Measurements from ENCODE around the gene PIGR.

Gene PIGR

GRCh38 chr1:206971029-206971655 is 24.9 kb upstream of the PIGR start:
- TF ChIP-seq ISL1 (CRISPR knock-in tag; IDR thresholded peaks at IDR 0.05), result no peak
- TF ChIP-seq ZNF70 (CRISPR knock-in tag; IDR thresholded peaks at IDR 0.05), result no peak
- no peak for TF ChIP-seq TOX (CRISPR knock-in tag; IDR thresholded peaks at IDR 0.05; ENCODE audit: borderline replicate concordance)
- no peak for TF ChIP-seq RARB (CRISPR knock-in tag; IDR thresholded peaks at IDR 0.05)
- TF ChIP-seq ZFP30 (CRISPR knock-in tag; IDR thresholded peaks at IDR 0.05), result no peak
- TF ChIP-seq ARNTL (CRISPR knock-in tag; IDR thresholded peaks at IDR 0.05; ENCODE audit: borderline replicate concordance, low read depth), result no peak
- TF ChIP-seq GLIS3 (CRISPR knock-in tag; IDR thresholded peaks at IDR 0.05), result no peak
- no peak for TF ChIP-seq ZNF8 (CRISPR knock-in tag; IDR thresholded peaks at IDR 0.05)
- TF ChIP-seq ZC3H10 (CRISPR knock-in tag; IDR thresholded peaks at IDR 0.05), result no peak
- no peak for TF ChIP-seq PATZ1 (CRISPR knock-in tag; IDR thresholded peaks at IDR 0.05; ENCODE audit: borderline replicate concordance)
- TF ChIP-seq, protein P1, sequence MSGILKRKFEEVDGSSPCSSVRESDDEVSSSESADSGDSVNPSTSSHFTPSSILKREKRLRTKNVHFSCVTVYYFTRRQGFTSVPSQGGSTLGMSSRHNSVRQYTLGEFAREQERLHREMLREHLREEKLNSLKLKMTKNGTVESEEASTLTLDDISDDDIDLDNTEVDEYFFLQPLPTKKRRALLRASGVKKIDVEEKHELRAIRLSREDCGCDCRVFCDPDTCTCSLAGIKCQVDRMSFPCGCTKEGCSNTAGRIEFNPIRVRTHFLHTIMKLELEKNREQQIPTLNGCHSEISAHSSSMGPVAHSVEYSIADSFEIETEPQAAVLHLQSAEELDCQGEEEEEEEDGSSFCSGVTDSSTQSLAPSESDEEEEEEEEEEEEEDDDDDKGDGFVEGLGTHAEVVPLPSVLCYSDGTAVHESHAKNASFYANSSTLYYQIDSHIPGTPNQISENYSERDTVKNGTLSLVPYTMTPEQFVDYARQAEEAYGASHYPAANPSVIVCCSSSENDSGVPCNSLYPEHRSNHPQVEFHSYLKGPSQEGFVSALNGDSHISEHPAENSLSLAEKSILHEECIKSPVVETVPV (CRISPR knock-in tag; IDR thresholded peaks at IDR 0.05), result no peak
- no peak for TF ChIP-seq OSR1 (CRISPR knock-in tag; IDR thresholded peaks at IDR 0.05)
- TF ChIP-seq ZNF565 (CRISPR knock-in tag; conservative IDR thresholded peaks at IDR 0.05; ENCODE audit: low read depth), result no peak
- no peak for ATAC-seq

DNA sequence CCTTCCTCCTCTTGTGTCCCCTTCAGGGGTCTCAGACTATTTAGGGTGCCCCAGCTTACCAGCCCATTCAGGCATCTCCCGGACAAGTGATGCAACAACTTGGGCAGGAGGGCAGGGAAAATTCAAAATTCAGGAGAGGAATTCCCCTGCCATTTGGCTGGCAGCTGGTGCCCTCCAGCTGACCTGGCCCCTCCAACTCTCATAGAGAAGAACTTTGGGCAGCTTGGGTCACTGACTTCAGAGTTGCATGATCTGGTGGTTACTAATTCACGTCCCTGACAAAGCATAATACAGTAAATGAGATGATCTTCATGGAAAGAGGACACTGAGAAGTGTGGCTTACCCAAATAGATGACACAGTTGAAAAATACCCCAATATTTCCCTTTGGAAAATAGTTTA is 24.2 kb upstream of the PIGR start, which contains the start of gene FCAMR:
FCAMR (minus strand) TSS at position 15 of the 400 bp plus-strand sequence. CDS start 335 bp downstream, outside the sequence.
- TF ChIP-seq SNAI2 (CRISPR knock-in tag; IDR thresholded peaks at IDR 0.05) (no peak), TOX (CRISPR knock-in tag; IDR thresholded peaks at IDR 0.05; ENCODE audit: borderline replicate concordance) (no peak), PPARA (CRISPR knock-in tag; IDR thresholded peaks at IDR 0.05; ENCODE audit: borderline replicate concordance) (no peak), ZNF70 (CRISPR knock-in tag; IDR thresholded peaks at IDR 0.05) (no peak), ARNTL (CRISPR knock-in tag; IDR thresholded peaks at IDR 0.05; ENCODE audit: borderline replicate concordance, low read depth) (no peak), ZFP30 (CRISPR knock-in tag; IDR thresholded peaks at IDR 0.05) (no peak), OSR1 (CRISPR knock-in tag; IDR thresholded peaks at IDR 0.05) (no peak), TCF4 (CRISPR knock-in tag; IDR thresholded peaks at IDR 0.05; ENCODE audit: borderline replicate concordance) (no peak), ZFP3 (CRISPR knock-in tag; IDR thresholded peaks at IDR 0.05) (no peak), ZNF8 (CRISPR knock-in tag; IDR thresholded peaks at IDR 0.05) (no peak), PATZ1 (CRISPR knock-in tag; IDR thresholded peaks at IDR 0.05; ENCODE audit: borderline replicate concordance) (no peak), RARB (CRISPR knock-in tag; IDR thresholded peaks at IDR 0.05) (no peak), BACH2 (CRISPR knock-in tag; IDR thresholded peaks at IDR 0.05; ENCODE audit: borderline replicate concordance) (no peak), CSDC2 (CRISPR knock-in tag; IDR thresholded peaks at IDR 0.05) (no peak), CREB5 (CRISPR knock-in tag; IDR thresholded peaks at IDR 0.05; ENCODE audit: low read depth) (no peak)
- TF ChIP-seq, protein P1 (CRISPR knock-in tag; IDR thresholded peaks at IDR 0.05), result no peak
- TF ChIP-seq, protein P2, sequence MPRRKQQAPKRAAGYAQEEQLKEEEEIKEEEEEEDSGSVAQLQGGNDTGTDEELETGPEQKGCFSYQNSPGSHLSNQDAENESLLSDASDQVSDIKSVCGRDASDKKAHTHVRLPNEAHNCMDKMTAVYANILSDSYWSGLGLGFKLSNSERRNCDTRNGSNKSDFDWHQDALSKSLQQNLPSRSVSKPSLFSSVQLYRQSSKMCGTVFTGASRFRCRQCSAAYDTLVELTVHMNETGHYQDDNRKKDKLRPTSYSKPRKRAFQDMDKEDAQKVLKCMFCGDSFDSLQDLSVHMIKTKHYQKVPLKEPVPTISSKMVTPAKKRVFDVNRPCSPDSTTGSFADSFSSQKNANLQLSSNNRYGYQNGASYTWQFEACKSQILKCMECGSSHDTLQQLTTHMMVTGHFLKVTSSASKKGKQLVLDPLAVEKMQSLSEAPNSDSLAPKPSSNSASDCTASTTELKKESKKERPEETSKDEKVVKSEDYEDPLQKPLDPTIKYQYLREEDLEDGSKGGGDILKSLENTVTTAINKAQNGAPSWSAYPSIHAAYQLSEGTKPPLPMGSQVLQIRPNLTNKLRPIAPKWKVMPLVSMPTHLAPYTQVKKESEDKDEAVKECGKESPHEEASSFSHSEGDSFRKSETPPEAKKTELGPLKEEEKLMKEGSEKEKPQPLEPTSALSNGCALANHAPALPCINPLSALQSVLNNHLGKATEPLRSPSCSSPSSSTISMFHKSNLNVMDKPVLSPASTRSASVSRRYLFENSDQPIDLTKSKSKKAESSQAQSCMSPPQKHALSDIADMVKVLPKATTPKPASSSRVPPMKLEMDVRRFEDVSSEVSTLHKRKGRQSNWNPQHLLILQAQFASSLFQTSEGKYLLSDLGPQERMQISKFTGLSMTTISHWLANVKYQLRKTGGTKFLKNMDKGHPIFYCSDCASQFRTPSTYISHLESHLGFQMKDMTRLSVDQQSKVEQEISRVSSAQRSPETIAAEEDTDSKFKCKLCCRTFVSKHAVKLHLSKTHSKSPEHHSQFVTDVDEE (CRISPR knock-in tag; IDR thresholded peaks at IDR 0.05), result no peak
- ATAC-seq, result no peak

Data from SK-N-SH treated with all-trans-retinoic acid at 6 μM for 48 hours (cell line).